OCI-LY1 (cell line): ENCODE data around the gene ELAC2.

Experiments used
- H2AFZ ChIP-seq: fragments of 200-600 bp; sonication (generic), shearing (Covaris generic); 2 replicates; pipeline ENCODE4 v1.6.0; 2014; ENCODE audit warnings: antibody characterized with exemption, mild to moderate bottlenecking, low read length
- H3F3A ChIP-seq: fragments of 200-600 bp; sonication (generic), shearing (Covaris generic); 2 replicates; pipeline ENCODE4 v1.6.0; 2014; ENCODE audit warnings: mild to moderate bottlenecking, antibody characterized with exemption, low read length, moderate library complexity; ENCODE audit not compliant: insufficient read depth
- H3K27ac ChIP-seq: fragments of 200-600 bp; sonication (generic); 2 replicates; pipeline ENCODE4 v1.5.1; 2014; ENCODE audit warnings: low read length, mixed run types, mild to moderate bottlenecking, low read depth; ENCODE audit not compliant: poor library complexity, severe bottlenecking
- H3K27me3 ChIP-seq: fragments of 200-600 bp; sonication (generic); 2 replicates; pipeline ENCODE4 v1.6.0; 2014; ENCODE audit warnings: antibody characterized with exemption, mild to moderate bottlenecking, low read length, moderate library complexity; ENCODE audit not compliant: insufficient read depth
- H3K36me3 ChIP-seq: fragments of 200-600 bp; sonication (generic); 2 replicates; pipeline ENCODE4 v1.6.1; 2014; ENCODE audit warnings: mild to moderate bottlenecking, antibody characterized with exemption, low read length, moderate library complexity, mixed read lengths; ENCODE audit not compliant: insufficient read depth
- H3K4me1 ChIP-seq: fragments of 200-600 bp; sonication (generic); 2 replicates; pipeline ENCODE4 v1.5.1; 2014; ENCODE audit warnings: mild to moderate bottlenecking, low read length, moderate library complexity; ENCODE audit not compliant: insufficient read depth, severe bottlenecking
- H3K4me2 ChIP-seq: fragments of 200-600 bp; sonication (generic), shearing (Covaris generic); 2 replicates; pipeline ENCODE4 v1.6.1; 2014; ENCODE audit warnings: low read length
- H3K4me3 ChIP-seq: fragments of 200-600 bp; sonication (generic); 2 replicates; pipeline ENCODE4 v1.5.1; 2014; ENCODE audit warnings: low read length, low read depth, mild to moderate bottlenecking, mixed read lengths; ENCODE audit not compliant: poor library complexity, severe bottlenecking
- H3K79me2 ChIP-seq: fragments of 200-600 bp; shearing (Covaris generic); 2 replicates; pipeline ENCODE4 v1.6.1; 2016; ENCODE audit warnings: mixed run types, low read length, mixed read lengths; ENCODE audit not compliant: insufficient read depth
- H3K9ac ChIP-seq: fragments of 200-600 bp; sonication (generic), shearing (Covaris generic); 2 replicates; pipeline ENCODE4 v1.6.1; 2014; ENCODE audit warnings: mild to moderate bottlenecking, low read length, mixed read lengths
- H3K9me2 ChIP-seq: fragments of 200-600 bp; sonication (generic), shearing (Covaris generic); 2 replicates; pipeline ENCODE4 v1.6.1; 2014; ENCODE audit warnings: low read depth, mild to moderate bottlenecking, low read length, mixed read lengths
- H3K9me3 ChIP-seq: fragments of 200-600 bp; shearing (Covaris generic); 2 replicates; pipeline ENCODE4 v1.6.1; 2014; ENCODE audit warnings: low read length, mixed read lengths
- H4K20me1 ChIP-seq: fragments of 200-600 bp; sonication (generic), shearing (Covaris generic); 2 replicates; pipeline ENCODE4 v1.6.0; 2016; ENCODE audit warnings: mild to moderate bottlenecking, low read length; ENCODE audit not compliant: insufficient read depth
- EZH2 ChIP-seq: fragments of 200-600 bp; sonication (generic), shearing (Covaris generic); IDR thresholded peaks from 2 replicates; pipeline ENCODE4 v1.8.0; 2017; ENCODE audit warnings: borderline replicate concordance, mixed run types, mild to moderate bottlenecking, antibody characterized with exemption, low read length, moderate library complexity, mixed read lengths
- TF ChIP-seq, protein P1 (sequence below): fragments of 200-600 bp; sonication (generic), shearing (Covaris generic); IDR thresholded peaks from 2 replicates; pipeline ENCODE4 v1.5.1; 2017; ENCODE audit warnings: mild to moderate bottlenecking, antibody characterized with exemption, low read length, moderate library complexity, mixed read lengths

ELAC2 gene

GRCh38 chr17:13046361-13046760 is 28.5 kb upstream of the ELAC2 start:
- no peak overlapping the region for H3K27ac ChIP-seq
- no peak for TF ChIP-seq EZH2
- TF ChIP-seq, protein P1, sequence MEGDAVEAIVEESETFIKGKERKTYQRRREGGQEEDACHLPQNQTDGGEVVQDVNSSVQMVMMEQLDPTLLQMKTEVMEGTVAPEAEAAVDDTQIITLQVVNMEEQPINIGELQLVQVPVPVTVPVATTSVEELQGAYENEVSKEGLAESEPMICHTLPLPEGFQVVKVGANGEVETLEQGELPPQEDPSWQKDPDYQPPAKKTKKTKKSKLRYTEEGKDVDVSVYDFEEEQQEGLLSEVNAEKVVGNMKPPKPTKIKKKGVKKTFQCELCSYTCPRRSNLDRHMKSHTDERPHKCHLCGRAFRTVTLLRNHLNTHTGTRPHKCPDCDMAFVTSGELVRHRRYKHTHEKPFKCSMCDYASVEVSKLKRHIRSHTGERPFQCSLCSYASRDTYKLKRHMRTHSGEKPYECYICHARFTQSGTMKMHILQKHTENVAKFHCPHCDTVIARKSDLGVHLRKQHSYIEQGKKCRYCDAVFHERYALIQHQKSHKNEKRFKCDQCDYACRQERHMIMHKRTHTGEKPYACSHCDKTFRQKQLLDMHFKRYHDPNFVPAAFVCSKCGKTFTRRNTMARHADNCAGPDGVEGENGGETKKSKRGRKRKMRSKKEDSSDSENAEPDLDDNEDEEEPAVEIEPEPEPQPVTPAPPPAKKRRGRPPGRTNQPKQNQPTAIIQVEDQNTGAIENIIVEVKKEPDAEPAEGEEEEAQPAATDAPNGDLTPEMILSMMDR: no peak
- no peaks in the 10 kb centered on the region for H3K27me3 ChIP-seq
- H3K9ac ChIP-seq: no peak overlapping the region
- no peaks in the 10 kb centered on the region for H3F3A ChIP-seq
- no peaks in the 10 kb centered on the region for H3K36me3 ChIP-seq
- no peak overlapping the region for H2AFZ ChIP-seq
- H4K20me1 ChIP-seq: no peaks in the 10 kb centered on the region
- H3K4me2 ChIP-seq: no peak overlapping the region
- no peak overlapping the region for H3K4me3 ChIP-seq
- H3K4me1 ChIP-seq: no peaks in the 10 kb centered on the region
- H3K79me2 ChIP-seq: no peaks in the 10 kb centered on the region
- H3K9me3 ChIP-seq: no peaks in the 10 kb centered on the region
- no peaks in the 10 kb centered on the region for H3K9me2 ChIP-seq

DNA sequence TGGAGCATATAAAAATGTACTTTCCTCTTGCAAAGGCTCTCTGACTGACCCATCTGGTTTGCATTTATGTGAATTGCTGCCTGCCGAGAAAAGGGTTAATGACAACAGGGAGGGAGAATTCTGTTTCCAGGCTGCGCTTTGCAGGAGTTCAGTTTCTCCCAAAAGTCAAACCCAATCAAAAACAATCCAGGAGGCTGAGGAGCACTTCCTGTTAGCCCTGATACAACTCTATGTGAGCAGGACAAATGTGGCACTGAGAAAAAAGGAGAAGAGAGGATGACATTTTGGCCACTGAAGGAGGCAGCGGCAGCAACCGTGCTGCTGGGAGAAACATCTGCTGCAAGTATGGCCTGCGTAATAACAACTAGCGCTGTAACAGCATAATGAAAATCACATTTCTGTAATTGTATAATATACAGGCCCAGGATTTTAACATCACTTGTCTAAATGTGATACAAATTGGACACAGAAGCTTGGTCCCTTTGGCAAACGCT is 26.8 kb upstream of the ELAC2 start:
- H3K9me3 ChIP-seq: no peaks in the 10 kb centered on the region
- no peak overlapping the region for H3K4me2 ChIP-seq
- TF ChIP-seq, protein P1: no peak
- TF ChIP-seq EZH2: no peak
- H3K9me2 ChIP-seq: no peaks in the 10 kb centered on the region
- no peaks in the 10 kb centered on the region for H3K4me1 ChIP-seq
- H3K27me3 ChIP-seq: no peaks in the 10 kb centered on the region
- H3K79me2 ChIP-seq: no peaks in the 10 kb centered on the region
- no peaks in the 10 kb centered on the region for H3K36me3 ChIP-seq
- no peak overlapping the region for H3K4me3 ChIP-seq
- H4K20me1 ChIP-seq: no peaks in the 10 kb centered on the region
- no peak overlapping the region for H3K9ac ChIP-seq
- no peak overlapping the region for H3K27ac ChIP-seq
- H3F3A ChIP-seq: no peaks in the 10 kb centered on the region
- H2AFZ ChIP-seq: no peak overlapping the region

- no peaks in the 10 kb centered on the region for H4K20me1 ChIP-seq
- TF ChIP-seq, protein P1: no peak
- TF ChIP-seq EZH2: no peak
- H3K9me2 ChIP-seq: no peaks in the 10 kb centered on the region
Observed at GRCh38 chr17:13038931-13039665, 21.3 kb upstream of the ELAC2 start.

More at GRCh38 chr17:13038931-13039665, 21.3 kb upstream of the ELAC2 start:
- H3F3A ChIP-seq: no peaks in the 10 kb centered on the region
- no peaks in the 10 kb centered on the region for H3K4me1 ChIP-seq
- no peak overlapping the region for H3K4me2 ChIP-seq
- no peaks in the 10 kb centered on the region for H3K27me3 ChIP-seq
- H3K4me3 ChIP-seq: no peak overlapping the region
- no peak overlapping the region for H2AFZ ChIP-seq
- no peaks in the 10 kb centered on the region for H3K36me3 ChIP-seq
- H3K9me3 ChIP-seq: no peaks in the 10 kb centered on the region
- H3K9ac ChIP-seq: no peak overlapping the region
- no peak overlapping the region for H3K27ac ChIP-seq
- no peaks in the 10 kb centered on the region for H3K79me2 ChIP-seq
